Liver (tissue), 9 donors: ENCODE data around the gene UBE4A. TPM values are rescaled to one million over a fixed set of nuclear protein-coding genes. Genes with fewer than 3 reads are reported as not detected.

Experiments
- DNase-seq: peaks from one replicate; pipeline ENCODE4 v3.0.0-alpha.2; 2017; ENCODE audit warnings: low spot score
- H3K27ac ChIP-seq, 2 donors: one replicate each; pipeline ENCODE4 v1.7.0; 2013; ENCODE audit warnings: inconsistent platforms in 2 of 2, low read length in 2 of 2, control low read depth in 1 of 2, low read depth in 1 of 2, mild to moderate bottlenecking in 1 of 2
- H3K27me3 ChIP-seq, 4 donors: one replicate each; pipeline versions ENCODE4 v1.6.1 to v1.7.0; 2013; ENCODE audit warnings: low read length in 3 of 4, inconsistent platforms in 1 of 4, mild to moderate bottlenecking in 1 of 4, moderate library complexity in 1 of 4; ENCODE audit not compliant: control insufficient read depth in 4 of 4, insufficient read depth in 4 of 4
- H3K36me3 ChIP-seq, 4 donors: one replicate each; pipeline versions ENCODE4 v1.6.1 to v1.7.0; 2013; ENCODE audit warnings: low read length in 3 of 4, mild to moderate bottlenecking in 3 of 4, low read depth in 1 of 4, moderate library complexity in 1 of 4; ENCODE audit not compliant: control insufficient read depth in 4 of 4, insufficient read depth in 3 of 4
- H3K4me1 ChIP-seq, 4 donors: one replicate each; pipeline versions ENCODE4 v1.6.1 to v1.7.0; 2013; ENCODE audit warnings: low read length in 3 of 4, mild to moderate bottlenecking in 3 of 4, moderate library complexity in 1 of 4; ENCODE audit not compliant: control insufficient read depth in 4 of 4, insufficient read depth in 4 of 4
- H3K4me3 ChIP-seq, 3 donors: one replicate each; pipeline versions ENCODE4 v1.6.1 to v1.7.0; 2013; ENCODE audit warnings: low read length in 3 of 3, control low read depth in 1 of 3, low read depth in 1 of 3, mild to moderate bottlenecking in 1 of 3
- H3K9ac ChIP-seq, 2 donors: one replicate each; pipeline ENCODE4 v1.7.0; 2013; ENCODE audit warnings: low read length in 2 of 2, mild to moderate bottlenecking in 2 of 2, moderate library complexity in 2 of 2, control low read depth in 1 of 2, low read depth in 1 of 2
- H3K9me3 ChIP-seq, 4 donors: one replicate each; pipeline versions ENCODE4 v1.6.1 to v1.7.0; 2013; ENCODE audit warnings: low read length in 3 of 4; ENCODE audit not compliant: control insufficient read depth in 4 of 4
- ATF3 ChIP-seq: IDR thresholded peaks from 2 replicates; pipeline ENCODE4 v1.6.1; 2016; ENCODE audit warnings: antibody characterized with exemption
- CTCF ChIP-seq: fragments of 150-350 bp; IDR thresholded peaks from 2 replicates; pipeline ENCODE4 v1.5.1; 2017; ENCODE audit warnings: improper control_type of control experiment, low read depth, low read length; ENCODE audit not compliant: missing input control
- EGR1 ChIP-seq, 2 donors: IDR thresholded peaks; 2 replicates each; pipeline ENCODE4 v1.6.1; 2016 to 2018; ENCODE audit warnings: antibody characterized with exemption in 2 of 2, low read depth in 2 of 2
- FOXA1 ChIP-seq: IDR thresholded peaks from 2 replicates; pipeline ENCODE4 v1.6.1; 2016; ENCODE audit warnings: antibody characterized with exemption
- HNF4A ChIP-seq, 2 donors: conservative IDR thresholded peaks; 2 replicates each; pipeline ENCODE4 v1.6.1; 2016; ENCODE audit warnings: antibody characterized with exemption in 2 of 2, mild to moderate bottlenecking in 2 of 2
- JUND ChIP-seq, 2 donors: IDR thresholded peaks; 2 replicates each; pipeline ENCODE4 v1.6.1; 2016; ENCODE audit warnings: antibody characterized with exemption in 2 of 2
- NR2F2 ChIP-seq: IDR thresholded peaks from 2 replicates; pipeline ENCODE4 v1.6.1; 2016; ENCODE audit warnings: antibody characterized with exemption
- RAD21 ChIP-seq, 2 donors: IDR thresholded peaks; 2 replicates each; pipeline ENCODE4 v1.6.1; 2016; ENCODE audit warnings: antibody characterized with exemption in 2 of 2, mild to moderate bottlenecking in 2 of 2
- REST ChIP-seq: IDR thresholded peaks from 2 replicates; pipeline ENCODE4 v1.6.1; 2016; ENCODE audit warnings: antibody characterized with exemption, mild to moderate bottlenecking
- RXRA ChIP-seq, 2 donors: IDR thresholded peaks; 2 replicates each; pipeline ENCODE4 v1.6.1; 2017 to 2018; ENCODE audit warnings: antibody characterized with exemption in 2 of 2, mild to moderate bottlenecking in 1 of 2
- SP1 ChIP-seq: IDR thresholded peaks from 2 replicates; pipeline ENCODE4 v1.6.1; 2018; ENCODE audit warnings: antibody characterized with exemption, mild to moderate bottlenecking
- TAF1 ChIP-seq: conservative IDR thresholded peaks from 2 replicates; pipeline ENCODE4 v1.6.1; 2016; ENCODE audit warnings: antibody characterized with exemption, mild to moderate bottlenecking
- YY1 ChIP-seq: IDR thresholded peaks from 2 replicates; pipeline ENCODE4 v1.6.1; 2016; ENCODE audit warnings: antibody characterized with exemption, mild to moderate bottlenecking
- ZBTB33 ChIP-seq: IDR thresholded peaks from 2 replicates; pipeline ENCODE4 v1.6.1; 2016; ENCODE audit warnings: antibody characterized with exemption
- WGBS: extraction: QIAGEN DNeasy Blood & Tissue Kit; methylation state at CpG from one replicate; pipeline ENCODE4 v1.1.7; 2013; 5-methylcytosine and 5-hydroxymethylcytosine counted together
- polyA plus RNA-seq, 2 donors: library from polyadenylated mRNA; stranded (reverse) in 1 of 2; unstranded in 1 of 2; fragments of 200-250 nt in 1 of 2; fragments of >200 nt in 1 of 2; fragmentation: Nextera tagmentation in 1 of 2; extraction: Ambion mirVana in 1 of 2; gene quantifications; one replicate each; pipeline versions ENCODE4 v1.2.1 to v1.2.3, GENCODE V29; 2013 to 2015
- total RNA-seq, 2 donors: library from RNA; depleted of rRNA; stranded (reverse); fragments of >200 nt; gene quantifications; one replicate each; pipeline ENCODE4 v1.2.3, GENCODE V29; 2014
- donor health status: healthy.
- donor health status: healthy.
- donor health status: healthy.
- donor health status: healthy.
- donor health status: healthy.

Gene UBE4A
- total and polyA plus RNA-seq, 4 donors: 11.7 to 41.3 (median 19.1) TPM

GRCh38 chr11:118439646-118440045 lies 80.2 kb downstream of the UBE4A start:
- H3K27ac ChIP-seq: no peak overlapping the region

GRCh38 chr11:118441770-118442275 lies 82.4 kb downstream of the UBE4A start:
- TF ChIP-seq FOXA1 (no peak), ZBTB33 (no peak), REST (no peak), RXRA (IDR thresholded peaks at IDR 0.05) (no peak), JUND (IDR thresholded peaks at IDR 0.05) (no peak), NR2F2 (no peak)
- Histone ChIP-seq H3K4me3 (no peak overlapping the region), H3K9me3 (no peaks in the 10 kb centered on the region), H3K9ac (no peak overlapping the region), H3K4me1 (peaks cover 6 to 32% (median 28%) of the 10 kb centered on the region in 4 donors), H3K27me3 (no peaks in the 10 kb centered on the region), H3K27ac (no peak overlapping the region), H3K36me3 (no peaks in the 10 kb centered on the region)
- WGBS: 66% methylated on average over 3 of the region's 3 CpGs
- DNase-seq: no peak

More at GRCh38 chr11:118439646-118440045, 80.2 kb downstream of the UBE4A start:
- H3K4me3 ChIP-seq: no peak overlapping the region
- no peak for DNase-seq
- no peak for TF ChIP-seq HNF4A (conservative IDR thresholded peaks at IDR 0.05)
- no peak for TF ChIP-seq TAF1
- TF ChIP-seq RAD21 (IDR thresholded peaks at IDR 0.05): no peak
- H3K36me3 ChIP-seq: no peaks in the 10 kb centered on the region
- H3K9ac ChIP-seq: no peak overlapping the region
- no peaks in the 10 kb centered on the region for H3K27me3 ChIP-seq
- H3K4me1 ChIP-seq: peaks cover 6 to 43% (median 34%) of the 10 kb centered on the region in 4 donors
- no peaks in the 10 kb centered on the region for H3K9me3 ChIP-seq

GRCh38 chr11:118442301-118442700 lies 82.9 kb downstream of the UBE4A start:
- no peak for DNase-seq
- Histone ChIP-seq H3K27me3 (no peaks in the 10 kb centered on the region), H3K4me3 (no peak overlapping the region), H3K4me1 (peaks cover 6 to 29% (median 26%) of the 10 kb centered on the region in 4 donors), H3K27ac (no peak overlapping the region), H3K9ac (no peak overlapping the region), H3K36me3 (no peaks in the 10 kb centered on the region), H3K9me3 (no peaks in the 10 kb centered on the region)
- WGBS: 57% methylated on average over 3 of the region's 3 CpGs
- TF ChIP-seq RXRA (IDR thresholded peaks at IDR 0.05): no peak
- TF ChIP-seq EGR1 (IDR thresholded peaks at IDR 0.05; ENCODE audit: low read depth in 2 of 2): no peak
- TF ChIP-seq CTCF: no peak
- no peak for TF ChIP-seq YY1
- TF ChIP-seq HNF4A (conservative IDR thresholded peaks at IDR 0.05): no peak
- no peak for TF ChIP-seq ZBTB33
- no peak for TF ChIP-seq REST
- TF ChIP-seq ATF3: no peak
- no peak for TF ChIP-seq SP1
- no peak for TF ChIP-seq TAF1
